Gastroesophageal sphincter (tissue), 4 donors: Measurements from ENCODE around the gene SDK1. TPM values are rescaled to one million over a fixed set of nuclear protein-coding genes. Genes with fewer than 3 reads are reported as not detected.

Experiments
- ATAC-seq: fragments of 150-250 bp; one replicate; pipeline ENCODE4 v1.9.1; 2016; ENCODE audit warnings: mild to moderate bottlenecking, moderate library complexity
- H3K27ac ChIP-seq, 4 donors: fragments of 200-600 bp; sonication (generic) in 3 of 4; 1 replicate in 3 of 4; 2 replicates in 1 of 4; pipeline ENCODE4 v1.5.1; 2016 to 2019
- H3K27me3 ChIP-seq: fragments of 200-600 bp; sonication (generic); one replicate; pipeline ENCODE4 v1.5.1; 2019
- H3K36me3 ChIP-seq, 2 donors: fragments of 200-600 bp; sonication (generic); one replicate each; pipeline ENCODE4 v1.5.1; 2019; ENCODE audit warnings: control low read depth in 1 of 2
- H3K4me1 ChIP-seq, 3 donors: fragments of 200-600 bp; sonication (generic); 1 replicate in 2 of 3; 2 replicates in 1 of 3; pipeline ENCODE4 v1.5.1; 2016 to 2019; ENCODE audit warnings: control low read depth in 2 of 3
- H3K4me3 ChIP-seq, 2 donors: fragments of 200-600 bp; sonication (generic); one replicate each; pipeline ENCODE4 v1.5.1; 2019; ENCODE audit warnings: mild to moderate bottlenecking in 1 of 2, moderate library complexity in 1 of 2
- H3K9me3 ChIP-seq, 3 donors: fragments of 200-600 bp; sonication (generic); one replicate each; pipeline ENCODE4 v1.5.1; 2017 to 2019; ENCODE audit warnings: control low read depth in 2 of 3
- EP300 ChIP-seq: sonication (generic); formaldehyde crosslinking; IDR thresholded peaks from one replicate; pipeline ENCODE4 v1.6.1; 2017; ENCODE audit warnings: antibody characterized with exemption, mild to moderate bottlenecking
- POLR2A ChIP-seq, 2 donors: fragments of 450-650 bp; IDR thresholded peaks; one replicate each; pipeline ENCODE4 v1.6.1; 2017; ENCODE audit warnings: antibody characterized with exemption in 2 of 2, mild to moderate bottlenecking in 2 of 2, moderate library complexity in 1 of 2
- POLR2AphosphoS5 ChIP-seq: sonication (generic); formaldehyde crosslinking; IDR thresholded peaks from one replicate; pipeline ENCODE4 v1.6.1; 2017; ENCODE audit warnings: antibody characterized with exemption
- WGBS, 2 donors: methylation state at CpG; one replicate each; pipeline ENCODE4 v1.1.5; 2018; ENCODE audit warnings: low coverage in 1 of 2; 5-methylcytosine and 5-hydroxymethylcytosine counted together
- total RNA-seq, 4 donors: library from RNA; depleted of rRNA; stranded (reverse); fragments of >200 nt; gene quantifications; one replicate each; pipeline ENCODE4 v1.1.0, GENCODE V29; 2016
- TF ChIP-seq, protein P1 (sequence below), 4 experiments: fragments of 200-600 bp in 2 of 4; fragments of 450-650 bp in 2 of 4; sonication (generic) in 1 of 4; IDR thresholded peaks; one replicate each; pipeline ENCODE4 v1.5.1; 2017 to 2019; ENCODE audit warnings: antibody characterized with exemption in 4 of 4, mild to moderate bottlenecking in 2 of 4, moderate library complexity in 2 of 4

Gene SDK1
- total RNA-seq, 4 donors from 2014 or later: 6.1 to 13.6 (median 8.7) TPM

DNA sequence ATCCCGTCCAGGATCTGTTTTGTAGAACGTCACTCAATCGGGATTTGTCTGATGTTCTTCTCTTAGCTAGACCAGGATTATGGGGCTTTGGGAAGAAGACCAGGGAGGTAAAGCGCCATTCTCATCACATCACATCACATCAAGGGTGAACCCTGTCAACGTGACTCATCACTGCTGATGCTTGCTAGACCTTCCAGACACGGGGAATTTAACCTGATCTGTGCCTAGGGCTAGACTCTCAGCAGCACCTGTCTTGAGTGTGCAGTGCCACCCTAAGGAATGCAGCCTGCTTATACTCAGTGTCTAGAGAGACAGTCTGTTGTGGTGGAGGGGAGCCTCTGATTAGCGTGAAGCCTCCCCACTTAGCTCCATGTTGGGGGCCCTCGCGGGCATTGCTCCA lies 702.5 kb downstream of the SDK1 start:
- 78 to 90% methylated on average over 3 of the region's 9 CpGs for WGBS, 2 donors
- Histone ChIP-seq H3K9me3 (no peaks in the 10 kb centered on the region), H3K4me1 (no peaks in the 10 kb centered on the region), H3K36me3 (no peaks in the 10 kb centered on the region), H3K4me3 (no peak overlapping the region), H3K27me3 (no peaks in the 10 kb centered on the region), H3K27ac (no peak overlapping the region)
- no peak for ATAC-seq
- TF ChIP-seq, protein P1, sequence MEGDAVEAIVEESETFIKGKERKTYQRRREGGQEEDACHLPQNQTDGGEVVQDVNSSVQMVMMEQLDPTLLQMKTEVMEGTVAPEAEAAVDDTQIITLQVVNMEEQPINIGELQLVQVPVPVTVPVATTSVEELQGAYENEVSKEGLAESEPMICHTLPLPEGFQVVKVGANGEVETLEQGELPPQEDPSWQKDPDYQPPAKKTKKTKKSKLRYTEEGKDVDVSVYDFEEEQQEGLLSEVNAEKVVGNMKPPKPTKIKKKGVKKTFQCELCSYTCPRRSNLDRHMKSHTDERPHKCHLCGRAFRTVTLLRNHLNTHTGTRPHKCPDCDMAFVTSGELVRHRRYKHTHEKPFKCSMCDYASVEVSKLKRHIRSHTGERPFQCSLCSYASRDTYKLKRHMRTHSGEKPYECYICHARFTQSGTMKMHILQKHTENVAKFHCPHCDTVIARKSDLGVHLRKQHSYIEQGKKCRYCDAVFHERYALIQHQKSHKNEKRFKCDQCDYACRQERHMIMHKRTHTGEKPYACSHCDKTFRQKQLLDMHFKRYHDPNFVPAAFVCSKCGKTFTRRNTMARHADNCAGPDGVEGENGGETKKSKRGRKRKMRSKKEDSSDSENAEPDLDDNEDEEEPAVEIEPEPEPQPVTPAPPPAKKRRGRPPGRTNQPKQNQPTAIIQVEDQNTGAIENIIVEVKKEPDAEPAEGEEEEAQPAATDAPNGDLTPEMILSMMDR (IDR thresholded peaks at IDR 0.05): no peak
- no peak for TF ChIP-seq POLR2A (IDR thresholded peaks at IDR 0.05)
- no peak for TF ChIP-seq EP300
- no peak for TF ChIP-seq POLR2AphosphoS5

DNA sequence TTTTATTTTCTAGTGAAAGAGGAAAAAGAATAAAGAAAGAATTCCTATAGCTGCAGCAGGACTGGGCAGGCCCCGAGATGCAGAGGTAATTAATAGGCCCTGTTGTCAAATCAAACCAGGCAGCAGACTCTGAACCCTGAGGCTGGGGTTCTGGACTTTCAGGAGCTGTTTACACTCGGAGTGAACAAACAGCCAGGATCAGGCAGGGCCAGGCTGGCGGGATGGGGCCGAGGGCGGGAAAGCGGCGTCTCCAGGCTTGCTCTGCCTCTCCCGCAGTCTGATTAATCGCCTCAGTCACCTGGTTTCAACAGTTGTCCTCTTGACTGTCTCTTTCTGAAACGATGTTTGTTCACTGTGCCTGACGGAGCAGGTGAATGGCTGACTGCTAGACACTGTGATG lies 705.6 kb downstream of the SDK1 start:
- no peak for ATAC-seq
- H3K27me3 ChIP-seq: no peaks in the 10 kb centered on the region
- no peaks in the 10 kb centered on the region for H3K4me1 ChIP-seq
- H3K9me3 ChIP-seq: no peaks in the 10 kb centered on the region
- H3K36me3 ChIP-seq: no peaks in the 10 kb centered on the region
- H3K27ac ChIP-seq: no peak overlapping the region
- WGBS, 2 donors: 75% methylated on average over 2 of the region's 11 CpGs; no CpG with 5 or more reads in 1 of the 2 donors
- no peak overlapping the region for H3K4me3 ChIP-seq
- TF ChIP-seq POLR2A (IDR thresholded peaks at IDR 0.05): no peak
- TF ChIP-seq POLR2AphosphoS5: no peak
- TF ChIP-seq, protein P1 (IDR thresholded peaks at IDR 0.05): no peak
- no peak for TF ChIP-seq EP300

DNA sequence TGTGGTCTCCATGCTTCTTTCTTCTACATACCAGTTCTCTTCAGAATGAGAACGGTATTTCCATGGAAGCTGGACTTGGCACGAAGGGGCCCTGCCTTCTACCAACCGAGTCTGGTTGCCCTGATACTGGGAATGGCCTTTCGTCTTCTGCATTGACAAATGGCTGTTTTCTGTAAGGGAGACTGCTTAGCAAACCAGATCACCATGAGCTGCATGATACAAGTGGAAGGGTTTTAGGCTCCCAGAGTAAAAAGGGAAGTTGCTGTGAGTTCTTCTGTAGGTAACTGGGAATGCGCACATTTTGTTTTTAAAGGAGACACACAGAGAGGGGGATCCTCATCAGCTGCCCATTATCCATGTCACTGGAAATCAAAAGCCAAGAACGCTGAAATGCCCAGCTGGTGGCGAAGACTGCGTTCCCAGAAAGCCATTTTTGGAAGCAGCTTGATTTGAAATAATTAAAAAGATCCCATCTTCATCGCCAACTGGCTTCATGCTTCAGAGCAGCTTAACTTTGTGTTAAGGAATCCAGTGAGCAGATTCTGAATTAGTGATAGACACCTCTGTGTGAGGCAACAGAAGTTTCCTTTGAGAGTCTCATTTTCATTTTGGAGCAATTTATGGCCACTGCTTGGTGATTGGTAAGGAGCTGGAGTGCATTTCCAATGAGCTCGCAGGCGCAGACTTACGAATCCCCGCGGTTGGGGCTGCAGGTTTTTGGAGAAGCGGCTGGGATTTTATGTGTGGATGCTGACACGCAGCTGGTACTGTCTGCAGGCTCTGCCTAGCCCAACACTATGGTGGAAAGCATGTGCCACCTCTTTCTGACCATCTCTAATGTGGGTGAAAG lies 708.4 kb downstream of the SDK1 start:
- H3K27me3 ChIP-seq: no peaks in the 10 kb centered on the region
- no peak for ATAC-seq
- H3K9me3 ChIP-seq: no peaks in the 10 kb centered on the region
- H3K36me3 ChIP-seq: no peaks in the 10 kb centered on the region
- H3K27ac ChIP-seq: no peak overlapping the region
- WGBS, 2 donors: 87 to 91% methylated on average over 14 to 15 of the region's 16 CpGs
- TF ChIP-seq EP300 (no peak), POLR2AphosphoS5 (no peak), POLR2A (IDR thresholded peaks at IDR 0.05) (no peak)
- TF ChIP-seq, protein P1 (IDR thresholded peaks at IDR 0.05): no peak
- no peaks in the 10 kb centered on the region for H3K4me1 ChIP-seq
- H3K4me3 ChIP-seq: no peak overlapping the region

DNA sequence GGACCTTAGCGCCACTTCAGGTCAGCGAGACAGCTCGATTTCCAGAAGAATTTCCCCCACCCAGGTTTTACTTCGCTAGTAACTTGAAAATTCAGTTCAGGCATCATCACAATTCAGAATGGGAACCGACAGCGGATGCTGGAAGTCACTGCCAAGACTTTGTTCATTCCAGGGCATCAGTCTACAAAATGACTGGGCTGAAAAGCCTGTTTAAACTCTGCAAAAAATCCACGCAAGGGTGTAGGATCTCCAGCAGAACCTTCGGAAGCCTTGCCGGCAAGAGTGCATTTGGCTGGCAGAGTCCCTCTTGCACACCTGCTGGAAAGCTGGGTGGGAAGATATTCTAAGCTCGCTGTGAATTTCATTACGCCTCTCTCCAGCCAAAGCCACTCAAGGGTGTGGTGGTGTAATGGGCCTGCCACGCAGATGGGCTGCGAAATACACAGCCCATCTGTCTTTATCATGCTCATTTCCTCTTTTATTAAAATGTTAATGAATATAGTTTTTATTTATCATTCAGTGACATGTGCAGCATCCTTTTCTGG lies 709.1 kb downstream of the SDK1 start:
- Histone ChIP-seq H3K27ac (no peak overlapping the region), H3K27me3 (no peaks in the 10 kb centered on the region), H3K4me1 (no peaks in the 10 kb centered on the region), H3K4me3 (no peak overlapping the region), H3K9me3 (no peaks in the 10 kb centered on the region), H3K36me3 (no peaks in the 10 kb centered on the region)
- TF ChIP-seq, protein P1 (IDR thresholded peaks at IDR 0.05): no peak
- TF ChIP-seq POLR2A (IDR thresholded peaks at IDR 0.05) (no peak), EP300 (no peak)
- 64 to 73% methylated on average over 8 to 9 of the region's 13 CpGs for WGBS, 2 donors
- no peak for ATAC-seq
